CD4-positive, alpha-beta T cell (primary cell): ENCODE data around the gene COL25A1. TPM values are rescaled to one million over a fixed set of nuclear protein-coding genes. Genes with fewer than 3 reads are reported as not detected.

Experiments used
- ATAC-seq: fragments of 200-7000 bp; cut with Tn5 transposase; one replicate; pipeline ENCODE4 v1.10.0; 2022; ENCODE audit warnings: mild to moderate bottlenecking; ENCODE audit not compliant: poor library complexity
- CTCF ChIA-PET: fragments of 350-600 bp; sonication (Branson Sonifier 250); formaldehyde crosslinking; loops from one replicate; lab custom pipeline; 2021; ENCODE audit warnings: antibody characterized with exemption, inconsistent platforms; lab: Charles Lee
- POLR2A ChIA-PET: fragments of 350-600 bp; sonication (Branson Sonifier 250); formaldehyde crosslinking; loops from one replicate; lab custom pipeline; 2021; ENCODE audit warnings: antibody characterized with exemption, inconsistent platforms; lab: Charles Lee
- DNase-seq, 14 experiments: peaks; one replicate each; pipeline ENCODE4 v3.0.0-alpha.2; 2013 to 2020; ENCODE audit warnings: mixed read lengths in 2 of 14
- H3K27ac ChIP-seq, 2 donors: one replicate each; pipeline versions ENCODE4 v1.5.1 to v1.7.0; 2013; ENCODE audit warnings: low read length in 2 of 2, low read depth in 1 of 2, mild to moderate bottlenecking in 1 of 2
- H3K27me3 ChIP-seq, 2 experiments: 1 replicate in 1 of 2; 2 replicates in 1 of 2; pipeline versions ENCODE4 v1.6.1 to v1.7.0; 2013; ENCODE audit warnings: low read length in 2 of 2, control low read depth in 1 of 2, mild to moderate bottlenecking in 1 of 2, moderate library complexity in 1 of 2; ENCODE audit not compliant: insufficient read depth in 2 of 2, control insufficient read depth in 1 of 2
- H3K36me3 ChIP-seq: one replicate; pipeline ENCODE4 v1.6.1; 2013; ENCODE audit warnings: low read length, control low read depth; ENCODE audit not compliant: insufficient read depth
- H3K4me1 ChIP-seq: one replicate; pipeline ENCODE4 v1.6.1; 2013; ENCODE audit warnings: low read length, control low read depth; ENCODE audit not compliant: insufficient read depth
- H3K4me3 ChIP-seq: one replicate; pipeline ENCODE4 v1.5.1; 2013; ENCODE audit warnings: mild to moderate bottlenecking, low read length, moderate library complexity
- H3K9me3 ChIP-seq, 2 experiments: 1 replicate in 1 of 2; 2 replicates in 1 of 2; pipeline versions ENCODE4 v1.6.1 to v1.7.0; 2013; ENCODE audit warnings: low read length in 2 of 2, mild to moderate bottlenecking in 2 of 2, control low read depth in 1 of 2, moderate library complexity in 1 of 2; ENCODE audit not compliant: control insufficient read depth in 1 of 2, insufficient read depth in 1 of 2
- H3K27ac Mint-ChIP-seq: one replicate; pipeline ENCODE4 v1.8.0; 2020; ENCODE audit warnings: mixed read lengths
- H3K27me3 Mint-ChIP-seq: one replicate; pipeline ENCODE4 v1.8.0; 2021; ENCODE audit warnings: mixed read lengths
- H3K36me3 Mint-ChIP-seq: one replicate; pipeline ENCODE4 v1.8.0; 2021; ENCODE audit warnings: low read depth, mixed read lengths
- H3K4me1 Mint-ChIP-seq: one replicate; pipeline ENCODE4 v1.8.0; 2021; ENCODE audit warnings: low read depth, mixed read lengths
- H3K4me3 Mint-ChIP-seq: one replicate; pipeline ENCODE4 v1.8.0; 2020; ENCODE audit warnings: mild to moderate bottlenecking, mixed read lengths
- H3K9me3 Mint-ChIP-seq: one replicate; pipeline ENCODE4 v1.8.0; 2020; ENCODE audit warnings: mixed read lengths
- CTCF ChIP-seq: fragments of 200-600 bp; IDR thresholded peaks from one replicate; pipeline ENCODE4 v1.8.0; 2022; ENCODE audit warnings: antibody characterized with exemption, mild to moderate bottlenecking
- intact Hi-C, 2 experiments: fragments of 100-400 bp; cut with DNase I in 1 of 2; cut with micrococcal nuclease in 1 of 2; formaldehyde crosslinking; loops; one replicate each; pipeline versions ENCODE4 v1.15.1 to v1.9.0; 2023 to 2025; cut with DNase I, micrococcal nuclease
- total RNA-seq, 174 experiments: library from RNA in 2 of 174; stranded (reverse) in 2 of 174; gene quantifications; one replicate each; pipeline ENCODE4 v1.2.3 and lab custom pipeline; 2021 to 2026

COL25A1 gene
- total RNA-seq, 2 experiments from 2014 or later, result 0.42 TPM; not detected in 1

GRCh38 chr4:108954880-108955279 lies 347.6 kb downstream of the COL25A1 start:
- intact Hi-C loops, result no loop called here
- ChIA-PET POLR2A (no interaction called here), CTCF (no interaction called here)
- H3K36me3 Mint-ChIP-seq, result no peaks in the 10 kb centered on the region
- Histone ChIP-seq H3K4me3 (no peak overlapping the region), H3K4me1 (no peaks in the 10 kb centered on the region), H3K27me3 (no peaks in the 10 kb centered on the region), H3K27ac (no peak overlapping the region), H3K36me3 (no peaks in the 10 kb centered on the region), H3K9me3 (no peaks in the 10 kb centered on the region)
- no peaks in the 10 kb centered on the region for H3K9me3 Mint-ChIP-seq
- DNase-seq (no peak), ATAC-seq (no peak)
- H3K4me1 Mint-ChIP-seq, result no peaks in the 10 kb centered on the region
- H3K27me3 Mint-ChIP-seq, result peaks cover 5% of the 10 kb centered on the region
- H3K4me3 Mint-ChIP-seq, result no peak overlapping the region
- TF ChIP-seq CTCF, result no peak
- no peak overlapping the region for H3K27ac Mint-ChIP-seq

- DNase-seq (no peak), ATAC-seq (no peak)
- no peaks in the 10 kb centered on the region for H3K36me3 Mint-ChIP-seq
- H3K9me3 ChIP-seq, result no peaks in the 10 kb centered on the region
- H3K4me3 Mint-ChIP-seq, result no peak overlapping the region
- ChIA-PET POLR2A (interaction anchor here (0.6 kb wide), 1 partner anchor 1104 kb away, joined by 3 read pairs; no protein-coding TSS in a partner anchor), CTCF (no interaction called here)
- no peak overlapping the region for H3K4me3 ChIP-seq
- H3K27me3 Mint-ChIP-seq, result peaks cover 5% of the 10 kb centered on the region
- H3K27ac Mint-ChIP-seq, result no peak overlapping the region
- no peaks in the 10 kb centered on the region for H3K4me1 ChIP-seq
- no peak for TF ChIP-seq CTCF
- intact Hi-C loops, result no loop called here
- H3K4me1 Mint-ChIP-seq, result no peaks in the 10 kb centered on the region
- H3K9me3 Mint-ChIP-seq, result no peaks in the 10 kb centered on the region
- H3K27me3 ChIP-seq, result no peaks in the 10 kb centered on the region
- H3K27ac ChIP-seq, result no peak overlapping the region
- H3K36me3 ChIP-seq, result no peaks in the 10 kb centered on the region
These were observed 348.5 kb downstream of the COL25A1 start for GRCh38 chr4:108953941-108954340.

- TF ChIP-seq CTCF, result no peak
- Histone ChIP-seq H3K4me3 (no peak overlapping the region), H3K27me3 (no peaks in the 10 kb centered on the region), H3K9me3 (no peaks in the 10 kb centered on the region), H3K36me3 (no peaks in the 10 kb centered on the region), H3K27ac (no peak overlapping the region), H3K4me1 (no peaks in the 10 kb centered on the region)
- DNase-seq (no peak), ATAC-seq (no peak)
- Mint-ChIP-seq H3K36me3 (no peaks in the 10 kb centered on the region), H3K4me1 (no peaks in the 10 kb centered on the region), H3K27me3 (no peaks in the 10 kb centered on the region), H3K27ac (no peak overlapping the region), H3K4me3 (no peak overlapping the region), H3K9me3 (no peaks in the 10 kb centered on the region)
- POLR2A ChIA-PET, result no interaction called here
- CTCF ChIA-PET, result no interaction called here
- intact Hi-C loops, result no loop called here
These were observed 352.1 kb downstream of the COL25A1 start for GRCh38 chr4:108950158-108950915.
